ENCODE measurements around the gene MAP3K4. TPM values are rescaled to one million over a fixed set of nuclear protein-coding genes. Genes with fewer than 3 reads are reported as not detected.

MAP3K4 gene
- total RNA-seq, 1 donor from 2014 or later, result 27.7 TPM

GRCh38 chr6:161035182-161035980 is 43.8 kb downstream of the MAP3K4 start:
- DNase-seq (ENCODE audit: low read depth), result no peak

- DNase-seq (ENCODE audit: low read depth), result no peak
Measured at GRCh38 chr6:161035981-161036263, 44.4 kb downstream of the MAP3K4 start.

DNA sequence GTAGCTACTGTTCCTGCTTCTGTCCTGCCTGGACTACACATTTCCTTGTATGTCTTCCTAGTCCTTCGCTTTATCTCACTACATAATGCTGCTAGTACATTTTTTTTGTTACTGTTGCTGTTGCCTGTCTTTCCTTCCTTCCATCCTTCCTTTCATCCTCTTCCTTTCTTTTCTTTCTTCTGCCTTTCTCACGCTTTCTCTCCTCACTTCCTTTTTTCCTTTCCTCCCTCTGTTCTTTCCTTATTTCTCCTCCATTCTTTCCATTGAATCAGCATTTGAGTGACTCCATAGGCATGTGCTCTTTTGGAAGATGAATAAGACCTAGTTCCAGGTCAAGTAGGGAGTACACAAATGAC is 46.3 kb downstream of the MAP3K4 start:
- DNase-seq (ENCODE audit: low read depth), result no peak

- peak; percentile 97 for DNase-seq (ENCODE audit: low read depth)
Measured at GRCh38 chr6:161038229-161039031, 46.9 kb downstream of the MAP3K4 start.

DNA sequence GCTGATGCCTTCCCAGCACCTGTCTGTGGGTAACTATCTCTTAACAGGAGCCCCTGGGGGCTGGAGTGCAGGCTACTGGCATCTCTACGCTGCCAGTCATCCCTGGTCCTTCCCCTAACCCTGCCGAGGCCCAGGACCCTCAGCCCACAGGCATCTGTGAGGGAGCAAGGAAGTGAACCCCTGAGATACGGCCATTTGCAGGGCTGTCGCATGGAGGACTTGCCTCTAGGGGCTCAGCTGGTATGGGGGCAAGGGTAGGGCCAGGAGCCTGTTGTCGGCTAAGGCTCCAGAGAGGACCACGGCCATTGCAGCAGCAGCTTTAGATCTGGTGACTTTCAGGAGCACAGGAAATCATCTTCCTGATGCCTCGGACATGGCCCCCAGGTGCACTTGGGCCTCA is 49.7 kb downstream of the MAP3K4 start:
- DNase-seq (ENCODE audit: low read depth), result no peak

- no peak for DNase-seq (ENCODE audit: low read depth)
Measured at GRCh38 chr6:161044335-161044734, 52.8 kb downstream of the MAP3K4 start.

DNA sequence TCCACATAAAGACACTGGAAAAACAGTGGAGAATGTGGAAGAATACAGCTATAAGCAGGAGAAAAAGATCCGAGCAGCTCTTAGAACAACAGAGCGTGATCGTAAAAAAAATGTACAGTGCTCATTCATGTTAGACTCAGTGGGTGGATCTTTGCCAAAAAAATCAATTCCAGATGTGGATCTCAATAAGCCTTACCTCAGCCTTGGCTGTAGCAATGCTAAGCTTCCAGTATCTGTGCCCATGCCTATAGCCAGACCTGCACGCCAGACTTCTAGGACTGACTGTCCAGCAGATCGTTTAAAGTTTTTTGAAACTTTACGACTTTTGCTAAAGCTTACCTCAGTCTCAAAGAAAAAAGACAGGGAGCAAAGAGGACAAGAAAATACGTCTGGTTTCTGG is 57.1 kb downstream of the MAP3K4 start:
- DNase-seq (ENCODE audit: low read depth), result no peak

GRCh38 chr6:161050134-161050765 is 58.7 kb downstream of the MAP3K4 start:
- DNase-seq (ENCODE audit: low read depth), result no peak

- DNase-seq (ENCODE audit: low read depth), result no peak
Measured at GRCh38 chr6:161053103-161053502, 61.5 kb downstream of the MAP3K4 start.

- DNase-seq (ENCODE audit: low read depth), result no peak
Measured at GRCh38 chr6:161054876-161055275, 63.3 kb downstream of the MAP3K4 start.

GRCh38 chr6:161056451-161056850 is 64.9 kb downstream of the MAP3K4 start:
- no peak for DNase-seq (ENCODE audit: low read depth)

DNA sequence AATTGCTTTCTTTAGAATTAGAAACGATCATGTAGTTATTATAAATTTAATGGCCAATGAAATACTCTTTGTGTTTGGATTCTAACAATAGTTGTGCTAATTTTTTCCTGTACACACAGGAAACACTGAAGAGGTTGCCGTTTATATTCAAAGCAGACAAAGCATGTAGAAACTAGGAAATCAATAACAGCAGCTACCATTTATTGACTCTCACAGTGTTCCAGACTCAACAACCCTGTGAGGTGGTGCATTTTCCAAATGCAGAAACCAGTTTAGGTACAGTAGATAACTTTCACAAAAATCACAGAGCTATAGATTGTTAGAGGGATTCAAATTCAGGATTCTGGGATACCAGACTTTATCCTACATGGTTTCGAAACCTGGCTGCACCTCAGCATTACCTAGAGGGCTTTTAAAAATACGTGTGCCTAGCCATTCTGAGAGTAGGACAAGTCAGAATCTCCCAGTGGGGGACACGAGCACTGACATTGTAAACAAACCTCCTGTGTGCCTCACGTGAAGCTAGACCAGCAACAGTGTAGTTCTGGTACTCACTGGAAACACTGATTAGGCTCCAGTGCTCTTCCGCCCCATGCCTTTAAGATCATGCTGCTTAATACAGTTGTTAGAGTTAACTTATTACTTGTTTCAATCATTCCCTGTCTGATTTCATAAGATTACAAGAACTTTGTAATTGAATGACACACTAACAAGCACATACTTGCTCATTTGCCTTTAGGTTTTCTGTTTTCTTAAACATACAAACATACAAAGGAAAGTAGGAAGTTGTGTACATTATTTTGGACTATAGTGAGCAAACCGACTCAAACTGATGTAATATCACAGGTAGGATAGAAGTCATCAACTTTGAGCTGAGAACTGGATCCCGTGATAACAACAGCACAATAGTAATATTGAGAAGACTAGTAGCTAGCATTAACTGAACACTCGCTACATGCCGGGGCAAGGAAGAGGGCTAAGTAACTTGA is 65.8 kb downstream of the MAP3K4 start:
- no peak for DNase-seq (ENCODE audit: low read depth)

DNA sequence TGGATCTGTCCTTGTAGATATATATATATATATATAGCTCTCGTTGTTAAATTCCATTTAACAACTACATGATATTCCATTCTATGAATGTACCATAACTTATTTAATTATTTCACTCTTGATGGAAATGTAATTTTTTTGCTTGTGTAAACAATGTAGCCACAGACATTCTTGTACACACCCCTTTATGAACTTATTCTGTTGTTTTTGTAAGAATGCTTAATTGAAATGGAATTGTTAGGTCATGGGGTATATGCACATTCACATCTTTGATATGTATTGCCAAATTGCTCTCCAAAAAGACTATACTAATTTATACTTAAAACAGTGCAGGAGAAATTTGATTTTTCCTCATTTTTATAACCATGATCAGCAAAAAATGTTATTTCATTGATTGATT is 67.2 kb downstream of the MAP3K4 start:
- no peak for DNase-seq (ENCODE audit: low read depth)

DNA sequence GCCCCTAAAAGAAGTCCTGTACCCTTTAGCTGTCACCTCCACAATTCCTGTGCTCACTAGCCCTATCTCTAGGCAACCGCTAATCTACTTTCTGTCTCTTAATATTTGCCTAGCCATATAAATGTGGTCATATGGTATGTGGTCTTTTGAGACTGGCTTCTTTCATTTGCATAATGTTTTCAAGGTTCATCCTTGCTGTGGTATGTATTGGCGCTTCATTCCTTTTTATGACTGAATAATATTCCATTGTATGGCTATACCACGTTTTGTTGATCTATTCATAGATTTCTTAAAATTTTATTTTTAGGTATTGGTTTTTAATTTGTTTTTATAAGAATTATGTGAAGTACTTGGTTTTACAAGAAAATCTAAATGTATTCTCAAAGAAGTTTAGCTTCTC is 70.0 kb downstream of the MAP3K4 start:
- no peak for DNase-seq (ENCODE audit: low read depth)

DNA sequence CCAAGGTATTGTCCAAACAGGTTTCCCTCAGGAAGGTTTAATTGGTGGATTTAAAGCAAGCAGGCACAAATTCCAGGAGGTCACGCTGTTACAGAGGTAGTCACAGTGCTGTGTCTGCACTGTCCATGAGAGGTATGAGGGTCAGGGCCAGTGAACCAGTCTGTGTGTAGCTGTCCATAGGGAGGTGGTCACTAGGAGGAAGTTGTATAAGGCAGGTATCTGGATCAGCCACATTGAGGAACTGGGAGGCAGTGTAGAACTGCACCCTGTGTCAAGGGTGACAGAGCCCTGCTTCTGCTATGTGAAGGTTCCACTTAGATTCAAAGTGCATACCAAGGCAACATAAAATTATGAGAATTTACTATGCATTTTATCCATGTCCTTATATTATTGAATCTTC is 73.3 kb downstream of the MAP3K4 start:
- no peak for DNase-seq (ENCODE audit: low read depth)

DNA sequence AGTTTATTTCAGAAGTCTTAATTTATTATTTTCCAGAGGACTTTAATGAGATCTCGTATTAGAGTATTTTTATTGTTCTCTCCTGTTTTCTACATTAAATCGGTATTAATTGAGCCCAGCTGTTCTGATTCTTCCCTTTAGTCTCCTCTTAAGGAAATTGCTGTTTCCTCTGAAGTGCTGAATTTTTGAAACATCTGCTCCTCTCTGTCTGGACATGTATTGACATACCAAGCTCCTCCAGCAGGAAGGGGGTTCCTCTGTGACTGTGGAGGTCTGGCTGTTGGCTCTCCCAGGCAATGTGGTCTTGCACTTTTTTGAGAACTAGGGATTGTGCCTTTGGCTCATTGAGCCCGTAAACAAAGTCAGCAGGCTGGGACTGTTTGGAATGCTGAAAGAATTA is 74.9 kb downstream of the MAP3K4 start:
- DNase-seq (ENCODE audit: low read depth), result peak; percentile 21

GRCh38 chr6:161067749-161068148 is 76.2 kb downstream of the MAP3K4 start:
- DNase-seq (ENCODE audit: low read depth), result no peak

DNA sequence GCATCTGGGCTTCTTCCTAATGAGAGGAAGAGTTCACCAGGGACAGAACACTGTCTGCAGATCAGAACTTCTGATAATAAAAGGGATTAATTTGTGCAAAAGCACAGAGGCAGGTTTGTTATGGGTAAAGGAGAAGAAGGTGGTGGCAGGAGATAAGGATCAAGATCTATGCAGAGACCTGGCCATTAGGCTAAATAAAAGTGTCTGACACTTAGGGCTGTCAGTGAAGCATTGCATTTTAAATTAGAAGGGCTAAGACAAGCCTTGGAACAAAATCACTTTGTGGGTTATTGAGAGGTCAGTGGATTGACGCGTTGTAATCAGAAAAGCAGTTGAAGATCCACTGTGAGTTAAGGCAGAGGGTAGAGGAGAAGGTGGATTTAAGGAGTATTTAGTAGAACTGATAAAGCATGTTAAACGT is 76.8 kb downstream of the MAP3K4 start:
- no peak for DNase-seq (ENCODE audit: low read depth)

DNA sequence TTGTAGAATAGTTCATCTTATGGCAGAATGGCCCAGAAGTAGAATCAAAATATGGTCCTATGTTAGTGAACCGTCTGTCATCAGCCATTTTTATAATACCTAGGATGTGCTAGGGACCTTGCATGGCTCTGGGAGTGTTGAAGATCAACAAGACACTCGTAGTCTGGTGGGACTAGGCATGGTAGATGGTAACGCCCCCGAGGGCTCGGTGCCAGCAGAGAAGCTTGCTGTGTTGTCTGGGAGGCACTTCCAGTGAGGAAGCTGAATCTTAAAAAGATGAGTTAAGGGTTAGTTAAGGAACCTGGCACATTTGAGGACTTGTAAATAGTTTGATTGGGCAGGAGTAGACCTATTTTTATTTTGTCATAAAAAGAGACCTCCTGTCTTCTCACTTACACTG is 82.4 kb downstream of the MAP3K4 start:
- DNase-seq (ENCODE audit: low read depth), result no peak

DNA sequence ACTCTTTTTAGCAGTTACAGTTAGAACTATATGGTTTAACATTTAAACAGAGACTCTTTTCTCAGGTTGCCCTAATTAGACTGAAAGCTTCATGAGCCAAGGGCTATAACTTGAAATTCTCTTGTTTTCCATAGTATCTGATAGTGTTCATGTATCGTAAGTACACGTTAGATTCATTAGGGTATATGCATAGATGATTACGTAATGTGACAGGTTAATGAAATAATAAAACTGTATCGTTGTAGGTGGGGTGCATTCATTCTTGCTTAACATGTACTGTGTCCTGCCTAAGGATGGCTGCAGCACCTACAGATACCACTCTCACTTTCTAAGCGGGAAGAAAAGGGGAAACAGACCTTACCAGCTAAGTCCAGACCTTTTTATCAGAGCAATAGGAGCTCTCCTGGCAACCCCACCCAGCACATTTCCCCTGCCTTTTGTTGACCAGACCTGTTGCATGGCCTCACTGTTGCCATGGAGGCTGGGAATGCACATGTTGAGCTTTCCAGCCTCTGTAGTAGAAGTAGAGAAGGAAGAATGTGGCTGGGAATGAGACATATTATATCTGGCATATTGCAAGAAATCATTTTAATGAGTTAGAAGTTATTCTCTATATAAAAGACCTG is 83.0 kb downstream of the MAP3K4 start:
- no peak for DNase-seq (ENCODE audit: low read depth)

DNA sequence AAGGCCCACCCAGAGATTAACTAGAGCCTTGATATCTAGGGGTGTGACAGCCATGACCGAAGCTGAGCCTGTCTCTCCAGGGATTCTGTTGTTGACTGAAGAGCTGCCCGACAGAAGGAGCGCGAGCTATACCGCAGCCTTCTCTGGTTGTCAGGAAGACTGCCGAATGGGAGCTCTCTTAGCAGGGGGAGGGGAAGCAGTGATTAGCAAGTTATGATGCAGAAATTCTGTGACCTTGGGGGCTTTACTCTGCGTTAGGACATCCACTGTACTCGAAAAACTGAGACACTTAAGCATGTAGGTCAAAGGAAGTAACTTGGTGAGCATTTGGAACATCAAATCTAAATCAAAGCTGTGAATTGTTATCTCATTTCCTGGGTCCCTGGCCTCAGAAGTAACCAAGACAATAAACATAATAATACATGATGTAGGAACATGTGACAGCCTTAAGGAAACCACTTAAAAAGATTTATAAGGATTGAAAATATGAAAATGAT is 84.7 kb downstream of the MAP3K4 start:
- DNase-seq (ENCODE audit: low read depth), result no peak
